LNCaP clone FGC (cell line): Measurements from ENCODE around the gene DNASE1L1.

Experiments used
- DNase-seq: peaks from one replicate; pipeline ENCODE4 v3.0.0-alpha.2; 2011; ENCODE audit warnings: low read depth
- H3K4me3 ChIP-seq: 2 replicates; pipeline ENCODE4 v1.5.1; 2011; ENCODE audit warnings: mild to moderate bottlenecking, low read depth, low read length, control low read depth
- CTCF ChIP-seq: IDR thresholded peaks from 2 replicates; pipeline ENCODE4 v1.5.1; 2012; ENCODE audit warnings: mild to moderate bottlenecking; ENCODE audit not compliant: control insufficient read depth, insufficient read depth; ENCODE audit errors: extremely low read depth

The DNASE1L1 gene

GRCh38 chrX:154435171-154435733 lies 26.2 kb upstream of the DNASE1L1 start:
- DNase-seq, result no peak
- TF ChIP-seq CTCF, result no peak

GRCh38 chrX:154434394-154435168 lies 25.5 kb upstream of the DNASE1L1 start:
- TF ChIP-seq CTCF, result no peak
- DNase-seq, result no peak
- no peak overlapping the region for H3K4me3 ChIP-seq

More at GRCh38 chrX:154435171-154435733, 26.2 kb upstream of the DNASE1L1 start:
- no peak overlapping the region for H3K4me3 ChIP-seq

GRCh38 chrX:154433605-154434004 lies 24.6 kb upstream of the DNASE1L1 start:
- TF ChIP-seq CTCF, result no peak
- DNase-seq, result no peak
- no peak overlapping the region for H3K4me3 ChIP-seq

- no peak for DNase-seq
- no peak overlapping the region for H3K4me3 ChIP-seq
- TF ChIP-seq CTCF, result no peak
Observed at GRCh38 chrX:154432210-154432609, 23.2 kb upstream of the DNASE1L1 start.

- TF ChIP-seq CTCF, result no peak
- 0 out of 2 replicates have a peak overlapping the region, but pooled peaks have one; percentile 21 for H3K4me3 ChIP-seq
- no peak for DNase-seq
Observed at GRCh38 chrX:154431341-154431740, 22.3 kb upstream of the DNASE1L1 start.

GRCh38 chrX:154430916-154431315 lies 21.9 kb upstream of the DNASE1L1 start:
- no peak for TF ChIP-seq CTCF
- peak overlapping the region; percentile 21; the same call in 1 of the 2 replicates for H3K4me3 ChIP-seq
- peak; percentile 31 for DNase-seq
